ENCODE measurements around the gene MGAT3.

DNA sequence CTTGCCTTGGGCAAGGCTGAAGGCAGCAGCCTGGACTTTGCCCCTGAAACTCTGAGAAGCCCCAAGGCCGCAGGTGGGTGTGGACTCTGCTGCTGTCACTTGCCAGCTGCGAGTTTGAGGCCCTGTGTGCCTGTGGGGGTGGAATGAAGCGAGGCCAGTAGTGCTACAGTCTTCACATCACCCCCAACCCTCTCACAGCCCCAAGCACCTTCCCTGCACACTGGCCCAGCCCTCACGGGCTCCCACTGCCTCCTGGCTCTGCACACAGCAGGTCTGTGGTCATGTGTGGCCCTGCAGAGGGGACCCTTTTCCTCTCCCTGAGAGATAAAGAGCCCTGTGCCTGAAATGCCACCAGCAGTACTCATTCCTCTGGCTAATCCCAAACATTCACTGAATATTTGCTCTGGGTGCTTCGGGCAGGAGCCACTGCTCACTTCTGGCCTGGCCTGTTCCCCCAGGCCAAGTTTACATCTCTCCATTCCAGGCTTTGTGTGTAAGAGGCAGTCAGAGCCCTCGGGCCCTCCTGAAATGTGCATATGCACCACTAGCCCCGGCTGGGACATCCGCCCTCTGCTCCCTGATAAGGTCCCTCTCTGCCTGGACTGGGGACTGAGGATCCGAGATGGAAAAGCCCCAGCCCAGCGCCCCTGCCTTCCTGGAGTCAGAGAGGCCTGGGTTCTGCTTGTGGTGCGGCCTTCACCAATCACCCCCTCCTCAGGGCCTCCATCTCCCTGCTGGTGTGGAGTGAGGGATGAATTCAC lies 17.7 kb downstream of the MGAT3 start:
- TF ChIP-seq, protein P1, sequence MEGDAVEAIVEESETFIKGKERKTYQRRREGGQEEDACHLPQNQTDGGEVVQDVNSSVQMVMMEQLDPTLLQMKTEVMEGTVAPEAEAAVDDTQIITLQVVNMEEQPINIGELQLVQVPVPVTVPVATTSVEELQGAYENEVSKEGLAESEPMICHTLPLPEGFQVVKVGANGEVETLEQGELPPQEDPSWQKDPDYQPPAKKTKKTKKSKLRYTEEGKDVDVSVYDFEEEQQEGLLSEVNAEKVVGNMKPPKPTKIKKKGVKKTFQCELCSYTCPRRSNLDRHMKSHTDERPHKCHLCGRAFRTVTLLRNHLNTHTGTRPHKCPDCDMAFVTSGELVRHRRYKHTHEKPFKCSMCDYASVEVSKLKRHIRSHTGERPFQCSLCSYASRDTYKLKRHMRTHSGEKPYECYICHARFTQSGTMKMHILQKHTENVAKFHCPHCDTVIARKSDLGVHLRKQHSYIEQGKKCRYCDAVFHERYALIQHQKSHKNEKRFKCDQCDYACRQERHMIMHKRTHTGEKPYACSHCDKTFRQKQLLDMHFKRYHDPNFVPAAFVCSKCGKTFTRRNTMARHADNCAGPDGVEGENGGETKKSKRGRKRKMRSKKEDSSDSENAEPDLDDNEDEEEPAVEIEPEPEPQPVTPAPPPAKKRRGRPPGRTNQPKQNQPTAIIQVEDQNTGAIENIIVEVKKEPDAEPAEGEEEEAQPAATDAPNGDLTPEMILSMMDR (conservative IDR thresholded peaks at IDR 0.05; ENCODE audit: low read length) = no peak
- TF ChIP-seq EZH2phosphoT487 (IDR thresholded peaks at IDR 0.05; ENCODE audit: borderline replicate concordance) = no peak
